ENCODE data around the gene TEX36. TPM values are rescaled to one million over a fixed set of nuclear protein-coding genes. Genes with fewer than 3 reads are reported as not detected.
"Not testable (repeated sequence)": the region's sequence is repeated elsewhere in the genome, so short reads cannot be mapped to it uniquely, and the experiment has no call there.

The TEX36 gene
- total RNA-seq, 2 donors from 2014 or later = not detected

- DNase-seq (ENCODE audit: low spot score) = no peak
- Histone ChIP-seq H3K27ac (no peak overlapping the region), H3K9me3 (peaks cover 7% of the 10 kb centered on the region), H3K4me1 (ENCODE audit: control insufficient read depth in 1 of 2, low read depth in 2 of 2) (no peaks in the 10 kb centered on the region), H3K36me3 (no peaks in the 10 kb centered on the region), H3K4me3 (no peak overlapping the region), H3K27me3 (replicated peaks; ENCODE audit: insufficient read depth) (no peaks in the 10 kb centered on the region)
- no peak for ATAC-seq (ENCODE audit: insufficient number of reproducible peaks, low FRiP score, low read depth)
- TF ChIP-seq CTCF (IDR thresholded peaks at IDR 0.05) = no peak
Measured at GRCh38 chr10:125708971-125709503, 26.1 kb upstream of the TEX36 start.

- ATAC-seq (ENCODE audit: insufficient number of reproducible peaks, low FRiP score, low read depth) (no peak), DNase-seq (ENCODE audit: low spot score) (no peak)
- no peaks in the 10 kb centered on the region for H3K36me3 ChIP-seq
- no peaks in the 10 kb centered on the region for H3K9me3 ChIP-seq
- H3K27me3 ChIP-seq (replicated peaks; ENCODE audit: insufficient read depth) = no peaks in the 10 kb centered on the region
- TF ChIP-seq CTCF (IDR thresholded peaks at IDR 0.05) = no peak
- no peak overlapping the region for H3K4me3 ChIP-seq
- H3K4me1 ChIP-seq (ENCODE audit: control insufficient read depth in 1 of 2, low read depth in 2 of 2) = no peaks in the 10 kb centered on the region
- H3K27ac ChIP-seq = no peak overlapping the region
Measured at GRCh38 chr10:125707541-125708468, 24.8 kb upstream of the TEX36 start.

GRCh38 chr10:125700355-125700911 is 17.5 kb upstream of the TEX36 start:
- TF ChIP-seq CTCF (IDR thresholded peaks at IDR 0.05) = no peak
- no peaks in the 10 kb centered on the region for H3K36me3 ChIP-seq
- H3K4me3 ChIP-seq = no peak overlapping the region
- no peaks in the 10 kb centered on the region for H3K27me3 ChIP-seq (replicated peaks; ENCODE audit: insufficient read depth)
- H3K9me3 ChIP-seq = no peaks in the 10 kb centered on the region
- no peak for DNase-seq (ENCODE audit: low spot score)
- H3K27ac ChIP-seq = no peak overlapping the region
- ATAC-seq (ENCODE audit: insufficient number of reproducible peaks, low FRiP score, low read depth) = no peak
- no peaks in the 10 kb centered on the region for H3K4me1 ChIP-seq (ENCODE audit: control insufficient read depth in 1 of 2, low read depth in 2 of 2)

GRCh38 chr10:125699562-125700143 is 16.7 kb upstream of the TEX36 start:
- Histone ChIP-seq H3K27me3 (replicated peaks; ENCODE audit: insufficient read depth) (no peaks in the 10 kb centered on the region), H3K9me3 (no peaks in the 10 kb centered on the region), H3K4me3 (no peak overlapping the region), H3K27ac (no peak overlapping the region), H3K36me3 (no peaks in the 10 kb centered on the region), H3K4me1 (ENCODE audit: control insufficient read depth in 1 of 2, low read depth in 2 of 2) (no peaks in the 10 kb centered on the region)
- no peak for ATAC-seq (ENCODE audit: insufficient number of reproducible peaks, low FRiP score, low read depth)
- DNase-seq (ENCODE audit: low spot score) = no peak
- no peak for TF ChIP-seq CTCF (IDR thresholded peaks at IDR 0.05)

- no peaks in the 10 kb centered on the region for H3K36me3 ChIP-seq
- no peak overlapping the region for H3K27ac ChIP-seq
- TF ChIP-seq CTCF (IDR thresholded peaks at IDR 0.05) = no peak
- DNase-seq (ENCODE audit: low spot score) (no peak), ATAC-seq (ENCODE audit: insufficient number of reproducible peaks, low FRiP score, low read depth) (no peak)
- no peaks in the 10 kb centered on the region for H3K9me3 ChIP-seq
- no peaks in the 10 kb centered on the region for H3K4me1 ChIP-seq (ENCODE audit: control insufficient read depth in 1 of 2, low read depth in 2 of 2)
- no peaks in the 10 kb centered on the region for H3K27me3 ChIP-seq (replicated peaks; ENCODE audit: insufficient read depth)
- H3K4me3 ChIP-seq = no peak overlapping the region
Measured at GRCh38 chr10:125698481-125698998, 15.6 kb upstream of the TEX36 start.

GRCh38 chr10:125696884-125697283 is 13.9 kb upstream of the TEX36 start:
- ATAC-seq (ENCODE audit: insufficient number of reproducible peaks, low FRiP score, low read depth); H3K4me1 ChIP-seq (ENCODE audit: control insufficient read depth in 1 of 2, low read depth in 2 of 2); H3K36me3 ChIP-seq; DNase-seq (ENCODE audit: low spot score); H3K27ac ChIP-seq; H3K27me3 ChIP-seq (replicated peaks; ENCODE audit: insufficient read depth); H3K4me3 ChIP-seq; H3K9me3 ChIP-seq: not testable (repeated sequence)

Measured in thoracic aorta (tissue), 2 donors.